Activated T-helper 17 cell treated with anti-CD3 and anti-CD28 coated beads, Interleukin-2, amount 50 U/mL, for 72 hours (primary cell): ENCODE measurements around the gene CHMP6. TPM values are rescaled to one million over a fixed set of nuclear protein-coding genes. Genes with fewer than 3 reads are reported as not detected.
A peak's percentile ranks its signal among the peaks of the same experiment; 100 is the strongest.

ENCODE experiments used
- ATAC-seq: fragments of 150-1000 bp; cut with Tn5 transposase; replicated peaks from 2 replicates; pipeline ENCODE4 v1.10.0; 2021; ENCODE audit warnings: mild to moderate bottlenecking, moderate library complexity
- H3K27ac Mint-ChIP-seq: one replicate; pipeline ENCODE4 v1.8.0; 2022; ENCODE audit warnings: mixed read lengths
- H3K27me3 Mint-ChIP-seq: one replicate; pipeline ENCODE4 v1.8.0; 2022; ENCODE audit warnings: mixed read lengths
- H3K36me3 Mint-ChIP-seq: one replicate; pipeline ENCODE4 v1.8.0; 2022; ENCODE audit warnings: low read depth, mild to moderate bottlenecking, mixed read lengths
- H3K4me1 Mint-ChIP-seq: one replicate; pipeline ENCODE4 v1.8.0; 2022; ENCODE audit warnings: mixed read lengths
- H3K4me3 Mint-ChIP-seq: one replicate; pipeline ENCODE4 v1.8.0; 2022; ENCODE audit warnings: mild to moderate bottlenecking, mixed read lengths
- H3K9me3 Mint-ChIP-seq: one replicate; pipeline ENCODE4 v1.8.0; 2022; ENCODE audit warnings: mixed read lengths
- total RNA-seq, 2 donors: library from RNA; stranded (reverse); gene quantifications; one replicate each; pipeline ENCODE4 v1.2.3, GENCODE V29; 2022

The CHMP6 gene
- total RNA-seq, 2 donors from 2014 or later, result 17.2 to 19.8 TPM

- no peak overlapping the region for H3K27ac Mint-ChIP-seq
- H3K4me1 Mint-ChIP-seq, result no peaks in the 10 kb centered on the region
- peak overlapping the region; percentile 19 for H3K4me3 Mint-ChIP-seq
Measured at GRCh38 chr17:81048827-81049371, 57.3 kb downstream of the CHMP6 start.

GRCh38 chr17:81049372-81049911 lies 57.8 kb downstream of the CHMP6 start:
- no peak overlapping the region for H3K27ac Mint-ChIP-seq
- H3K4me3 Mint-ChIP-seq, result peak overlapping the region; percentile 19

More at GRCh38 chr17:81048827-81049371, 57.3 kb downstream of the CHMP6 start:
- no peaks in the 10 kb centered on the region for H3K36me3 Mint-ChIP-seq
- H3K27me3 Mint-ChIP-seq, result no peaks in the 10 kb centered on the region
- ATAC-seq, result no peak
- H3K9me3 Mint-ChIP-seq, result no peaks in the 10 kb centered on the region

More at GRCh38 chr17:81049372-81049911, 57.8 kb downstream of the CHMP6 start:
- Mint-ChIP-seq H3K36me3 (no peaks in the 10 kb centered on the region), H3K9me3 (no peaks in the 10 kb centered on the region), H3K27me3 (no peaks in the 10 kb centered on the region), H3K4me1 (no peaks in the 10 kb centered on the region)
- ATAC-seq, result peak; percentile 21

Other genes with a start within 250 kb of the CHMP6 start
- gene BAIAP2, start 43.3 kb downstream of the CHMP6 start, total RNA-seq, result 1 to 10 TPM; 4.6 to 4.8 TPM
- gene PVALEF, start 173.7 kb downstream of the CHMP6 start, total RNA-seq, result not detected
- gene AATK, start 174.4 kb downstream of the CHMP6 start, total RNA-seq, result 1 to 10 TPM; 1.2 to 2.4 TPM
- 10 to 100 TPM in 1 of 2 donors, 1 to 10 TPM in 1; 8.4 to 10.4 TPM for gene CEP131, start 231.1 kb downstream of the CHMP6 start, total RNA-seq
- gene TEPSIN, start 247.2 kb downstream of the CHMP6 start, total RNA-seq, result 10 to 100 TPM; 26.3 to 35.0 TPM
- gene NDUFAF8, start 247.5 kb downstream of the CHMP6 start, total RNA-seq, result 10 to 100 TPM; 33.4 to 68.0 TPM